Keratinocyte (primary cell): Measurements from ENCODE around the gene HGS. TPM values are rescaled to one million over a fixed set of nuclear protein-coding genes. Genes with fewer than 3 reads are reported as not detected.

ENCODE experiments used
- DNase-seq: peaks from one replicate; pipeline ENCODE4 v3.0.0-alpha.2; 2011; ENCODE audit warnings: low read depth, missing footprints, low spot score
- FAIRE-seq: peaks from 2 replicates; lab custom pipeline; 2011; peaks lifted over from hg19 to GRCh38; lab: Jason Lieb, UNC
- H2AFZ ChIP-seq: 2 replicates; pipeline ENCODE4 v1.6.0; 2012; ENCODE audit warnings: low read length, control low read depth, inconsistent platforms; ENCODE audit not compliant: control insufficient read depth
- H3K27ac ChIP-seq: 2 replicates; pipeline ENCODE4 v1.5.1; 2011; ENCODE audit warnings: low read length; ENCODE audit not compliant: control insufficient read depth, insufficient read depth
- H3K27me3 ChIP-seq: 3 replicates; pipeline ENCODE4 v1.6.0; 2011; ENCODE audit warnings: low read length; ENCODE audit not compliant: control insufficient read depth, insufficient read depth; ENCODE audit errors: extremely low read depth
- H3K36me3 ChIP-seq, 2 experiments: 2 replicates in 1 of 2; 3 replicates in 1 of 2; pipeline ENCODE4 v1.5.1; 2011; ENCODE audit warnings: low read length in 2 of 2, mild to moderate bottlenecking in 1 of 2; ENCODE audit not compliant: control insufficient read depth in 2 of 2, insufficient read depth in 2 of 2; ENCODE audit errors: extremely low read depth in 1 of 2
- H3K4me1 ChIP-seq: 3 replicates; pipeline ENCODE4 v1.5.1; 2011; ENCODE audit warnings: low read length; ENCODE audit not compliant: control insufficient read depth, insufficient read depth; ENCODE audit errors: extremely low read depth
- H3K4me2 ChIP-seq: 3 replicates; pipeline ENCODE4 v1.6.0; 2011; ENCODE audit warnings: low read depth, low read length; ENCODE audit not compliant: control insufficient read depth, insufficient read depth; ENCODE audit errors: extremely low read depth
- H3K4me3 ChIP-seq, 3 experiments: fragments of 200-600 bp in 1 of 3; sonication (generic) in 1 of 3; 2 replicates in 2 of 3; 3 replicates in 1 of 3; pipeline ENCODE4 v1.5.1; 2011 to 2016; ENCODE audit warnings: low read length in 3 of 3, mild to moderate bottlenecking in 3 of 3, control low read depth in 2 of 3, inconsistent platforms in 1 of 3, low read depth in 1 of 3, mixed read lengths in 1 of 3, mixed run types in 1 of 3, moderate library complexity in 1 of 3; ENCODE audit not compliant: control insufficient read depth in 2 of 3, insufficient read depth in 2 of 3; ENCODE audit errors: extremely low read depth in 1 of 3
- H3K79me2 ChIP-seq: 2 replicates; pipeline ENCODE4 v1.6.0; 2012; ENCODE audit warnings: low read length; ENCODE audit not compliant: control insufficient read depth, insufficient read depth
- H3K9ac ChIP-seq: 3 replicates; pipeline ENCODE4 v1.6.0; 2011; ENCODE audit warnings: low read length; ENCODE audit not compliant: control insufficient read depth, insufficient read depth; ENCODE audit errors: extremely low read depth
- H3K9me1 ChIP-seq: 3 replicates; pipeline ENCODE4 v1.6.0; 2011; ENCODE audit warnings: low read length; ENCODE audit not compliant: control insufficient read depth, insufficient read depth; ENCODE audit errors: extremely low read depth
- H3K9me3 ChIP-seq: 2 replicates; pipeline ENCODE4 v1.5.1; 2012; ENCODE audit warnings: low read depth, low read length; ENCODE audit not compliant: control insufficient read depth
- H4K20me1 ChIP-seq: 3 replicates; pipeline ENCODE4 v1.6.0; 2011; ENCODE audit warnings: low read length; ENCODE audit not compliant: control insufficient read depth, insufficient read depth; ENCODE audit errors: extremely low read depth
- CTCF ChIP-seq, 3 experiments: IDR thresholded peaks in 1 of 3; conservative IDR thresholded peaks in 1 of 3; optimal IDR thresholded peaks in 1 of 3; 2 replicates in 2 of 3; 3 replicates in 1 of 3; pipeline versions ENCODE3 to v1.5.1; 2011; ENCODE audit warnings: low read length in 3 of 3, mild to moderate bottlenecking in 3 of 3, moderate library complexity in 2 of 3, control low read depth in 1 of 3, inconsistent platforms in 1 of 3; ENCODE audit not compliant: insufficient read depth in 2 of 3; ENCODE audit errors: extremely low read depth in 1 of 3
- EZH2 ChIP-seq: IDR thresholded peaks from one replicate; pipeline ENCODE4 v1.6.1; 2012; ENCODE audit warnings: inconsistent platforms, mild to moderate bottlenecking, low read length, moderate library complexity
- dilution Hi-C: fragments of 300-500 bp; cut with MboI; formaldehyde crosslinking; loops from one replicate; pipeline ENCODE4 v1.7.0; 2020; ENCODE audit warnings: low sequenced_read_pairs; ENCODE audit not compliant: extremely low pct_ligation_motif_present
- polyA plus RNA-seq, 5 experiments: library from polyadenylated mRNA; depleted of rRNA in 3 of 5; stranded (reverse) in 3 of 5; stranded (forward) in 1 of 5; unstranded in 1 of 5; fragments of >200 nt; gene quantifications; 1 replicate in 1 of 5; 2 replicates in 3 of 5; 3 replicates in 1 of 5; pipeline versions ENCODE4 v1.2.1 to v1.2.3, GENCODE V29; 2011 to 2012; ENCODE audit warnings: missing spikeins in 2 of 5, low read depth in 1 of 5, low replicate concordance in 1 of 5

HGS gene
- polyA plus RNA-seq, 1 donor (not counting 4 experiments of a cell fraction or from before 2014, with no cell fraction given), result 79.6 TPM

- H4K20me1 ChIP-seq, result no peaks in the 10 kb centered on the region
- H3K4me2 ChIP-seq, result no peak overlapping the region
- H2AFZ ChIP-seq, result no peak overlapping the region
- H3K36me3 ChIP-seq, result peaks cover 38 to 44% of the 10 kb centered on the region in 2 experiments
- H3K27me3 ChIP-seq, result no peaks in the 10 kb centered on the region
- dilution Hi-C loops, result no loop called here
- H3K4me1 ChIP-seq, result peaks cover 11% of the 10 kb centered on the region
- no peak overlapping the region for H3K9ac ChIP-seq
- H3K9me1 ChIP-seq, result no peaks in the 10 kb centered on the region
- H3K4me3 ChIP-seq, result no peak overlapping the region
- H3K9me3 ChIP-seq, result no peaks in the 10 kb centered on the region
- no peak for TF ChIP-seq CTCF (optimal IDR thresholded peaks at IDR 0.05 in 1 of 3, IDR thresholded peaks at IDR 0.05 in 1 of 3, conservative IDR thresholded peaks at IDR 0.05 in 1 of 3; ENCODE audit: extremely low read depth in 1 of 3, insufficient read depth in 2 of 3, low read length in 3 of 3)
- TF ChIP-seq EZH2, result no peak
- no peak for FAIRE-seq
- no peak overlapping the region for H3K27ac ChIP-seq
- peaks cover 24% of the 10 kb centered on the region for H3K79me2 ChIP-seq
- no peak for DNase-seq
These were observed 10.9 kb upstream of the HGS start for GRCh38 chr17:81672954-81673353.

- dilution Hi-C loops, result no loop called here
- Histone ChIP-seq H3K9me3 (no peaks in the 10 kb centered on the region), H3K9ac (no peak overlapping the region), H3K4me2 (no peak overlapping the region), H3K79me2 (peaks cover 17% of the 10 kb centered on the region), H3K36me3 (peaks cover 38% of the 10 kb centered on the region in 2 experiments), H3K4me3 (no peak overlapping the region), H3K27me3 (no peaks in the 10 kb centered on the region), H3K9me1 (no peaks in the 10 kb centered on the region), H2AFZ (no peak overlapping the region), H3K4me1 (peaks cover 5% of the 10 kb centered on the region), H3K27ac (no peak overlapping the region), H4K20me1 (no peaks in the 10 kb centered on the region)
- no peak for DNase-seq
- TF ChIP-seq EZH2 (no peak), CTCF (optimal IDR thresholded peaks at IDR 0.05 in 1 of 3, IDR thresholded peaks at IDR 0.05 in 1 of 3, conservative IDR thresholded peaks at IDR 0.05 in 1 of 3; ENCODE audit: extremely low read depth in 1 of 3, insufficient read depth in 2 of 3, low read length in 3 of 3) (no peak)
- no peak for FAIRE-seq
These were observed 10.1 kb upstream of the HGS start for GRCh38 chr17:81673561-81674258.
